HG02943 (cell line): Measurements from ENCODE around the gene CCDC171.
"Not testable (repeated sequence)": the region's sequence is repeated elsewhere in the genome, so short reads cannot be mapped to it uniquely, and the experiment has no call there.

Source experiments
- ATAC-seq: cut with Tn5 transposase; IDR thresholded peaks from one replicate; pipeline ENCODE4 v1.9.1; 2021; ENCODE audit warnings: mild to moderate bottlenecking, low read depth, moderate library complexity; ENCODE audit not compliant: unreplicated experiment

The CCDC171 gene

GRCh38 chr9:15552636-15553527 lies at the start of gene CCDC171:
Gene CCDC171 (plus strand): TSS chr9:15553043. CDS start chr9:15564089, 11,046 bp downstream.
- peak; percentile 70 for ATAC-seq

DNA sequence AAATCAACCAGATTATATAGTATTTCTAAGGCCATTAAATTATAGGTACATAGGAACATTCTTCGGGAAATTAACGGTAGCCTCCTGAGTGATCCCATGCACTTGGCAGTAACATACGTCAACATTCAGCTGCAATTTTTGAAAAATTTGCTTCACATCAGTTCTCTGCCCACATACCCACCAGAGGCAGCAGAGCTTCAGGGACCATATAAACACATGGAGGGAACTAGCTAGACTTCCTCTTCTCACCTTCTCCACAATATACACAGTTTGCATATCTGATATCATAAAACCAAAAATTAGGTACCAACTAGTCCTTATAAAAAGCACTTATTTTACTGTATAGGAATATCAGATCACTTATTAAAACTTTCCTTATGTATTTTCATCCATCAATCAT lies 46.9 kb upstream of the CCDC171 start:
- ATAC-seq, result no peak

DNA sequence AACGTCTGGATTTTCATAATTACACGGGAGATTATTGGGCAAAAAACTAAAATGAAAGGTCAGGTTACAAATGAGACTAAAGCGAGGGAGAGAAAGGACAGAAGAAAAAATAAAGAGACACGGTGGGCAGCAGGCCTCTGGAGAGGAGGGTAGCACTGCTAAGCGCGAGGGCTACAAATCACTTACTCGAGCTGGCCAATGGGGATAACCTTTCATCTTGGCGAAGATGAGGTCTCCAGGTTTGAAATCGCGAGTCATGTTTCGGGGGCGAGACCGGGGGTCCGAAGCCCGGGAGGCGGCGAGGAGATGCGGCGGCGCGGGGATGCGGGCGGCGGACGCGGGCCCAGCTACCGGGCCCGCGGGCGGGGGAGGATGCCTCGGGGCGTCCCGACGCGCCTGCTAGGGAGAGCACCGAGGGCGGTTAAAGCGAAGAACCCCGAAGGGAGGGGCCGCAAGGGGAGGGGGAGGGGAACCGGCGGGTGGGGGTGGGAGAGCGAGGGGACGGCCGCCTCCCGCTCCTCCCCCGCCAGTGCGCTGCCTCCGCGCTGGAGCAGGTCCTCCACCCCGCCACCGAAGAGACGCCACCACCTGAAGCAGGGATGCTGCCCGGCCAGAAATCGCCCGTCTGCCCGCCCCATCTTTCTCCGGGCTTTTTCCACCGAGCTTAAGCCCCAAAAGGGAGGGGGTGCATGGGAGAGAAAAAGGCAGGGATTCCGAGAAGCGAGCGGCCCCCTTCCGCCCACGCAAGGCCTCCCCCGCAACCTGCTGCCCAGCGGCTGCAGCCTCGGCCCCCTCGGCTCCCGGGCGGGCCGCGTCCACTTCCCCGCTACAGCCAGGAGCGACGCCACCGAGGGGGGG lies 42.7 kb upstream of the CCDC171 start:
- peak; percentile 33 for ATAC-seq

- peak; percentile 78 for ATAC-seq
These were observed 41.9 kb upstream of the CCDC171 start, which contains the start of gene PSIP1 for GRCh38 chr9:15510789-15511575. Gene PSIP1 (minus strand): TSS chr9:15510970. CDS start chr9:15510188, 782 bp downstream.

GRCh38 chr9:15512204-15512603 lies 40.6 kb upstream of the CCDC171 start:
- ATAC-seq, result no peak

GRCh38 chr9:15512889-15513288 lies 40.0 kb upstream of the CCDC171 start:
- no peak for ATAC-seq

GRCh38 chr9:15513335-15513734 lies 39.5 kb upstream of the CCDC171 start:
- no peak for ATAC-seq

GRCh38 chr9:15519831-15520230 lies 33.0 kb upstream of the CCDC171 start:
- no peak for ATAC-seq

- ATAC-seq, result no peak
These were observed 31.6 kb upstream of the CCDC171 start for GRCh38 chr9:15521254-15521653.

DNA sequence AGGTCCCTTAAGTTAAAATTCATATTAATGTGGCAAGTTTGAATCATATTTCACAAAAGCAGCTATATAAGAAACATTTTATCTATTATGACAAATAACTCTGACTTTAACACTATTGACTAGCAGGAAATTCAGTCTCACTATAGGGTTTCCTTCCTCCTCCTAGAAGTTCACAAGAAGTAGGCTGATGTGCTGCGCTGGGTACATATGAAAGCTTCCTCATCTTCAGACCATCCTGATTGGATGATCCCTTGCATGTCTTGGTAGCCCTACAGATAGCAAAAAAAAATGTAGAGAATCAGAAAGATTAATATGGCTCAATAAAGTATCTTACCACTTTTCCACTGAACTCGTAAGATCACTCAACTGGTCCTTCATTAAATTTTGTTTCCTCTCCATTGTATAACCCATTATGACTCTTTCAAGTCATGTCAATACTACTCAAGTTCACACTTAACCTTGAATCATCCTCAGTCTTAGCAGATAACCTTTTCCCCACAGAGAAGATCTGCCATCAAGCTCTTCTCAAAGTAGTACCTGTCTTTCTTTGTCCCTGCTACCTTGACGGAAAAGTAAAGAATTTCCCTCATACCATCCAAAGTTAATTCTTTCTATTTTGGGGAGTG lies 30.6 kb upstream of the CCDC171 start:
- no peak for ATAC-seq

DNA sequence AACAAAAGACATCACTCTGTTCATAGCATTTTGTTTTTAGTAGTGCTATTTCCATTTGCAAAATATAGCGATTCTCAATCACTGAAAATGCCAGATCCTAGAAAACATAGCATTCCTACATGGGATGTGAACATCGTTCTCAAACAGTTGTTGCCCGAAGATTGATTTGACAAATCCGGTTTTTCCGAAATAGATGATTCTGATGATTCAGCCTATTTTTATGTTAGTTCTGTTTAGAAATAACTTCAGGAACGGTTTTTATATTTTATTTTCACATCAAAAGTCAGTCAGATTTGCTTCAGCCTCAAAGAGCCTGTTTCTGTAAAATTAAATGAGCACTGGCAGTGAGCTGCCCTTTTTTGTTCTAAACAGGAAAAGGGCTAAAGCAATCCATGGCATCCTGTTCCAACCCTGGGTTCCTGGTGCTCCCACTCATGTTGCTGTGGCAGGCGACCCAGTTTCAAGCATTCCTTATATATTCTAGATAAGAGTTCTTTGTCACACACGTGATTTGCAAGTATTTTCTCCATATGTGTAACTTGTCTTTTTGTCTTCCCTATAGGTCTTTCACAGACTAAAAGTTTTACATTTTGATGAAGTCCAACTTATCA lies 27.9 kb upstream of the CCDC171 start:
- ATAC-seq, result no peak

DNA sequence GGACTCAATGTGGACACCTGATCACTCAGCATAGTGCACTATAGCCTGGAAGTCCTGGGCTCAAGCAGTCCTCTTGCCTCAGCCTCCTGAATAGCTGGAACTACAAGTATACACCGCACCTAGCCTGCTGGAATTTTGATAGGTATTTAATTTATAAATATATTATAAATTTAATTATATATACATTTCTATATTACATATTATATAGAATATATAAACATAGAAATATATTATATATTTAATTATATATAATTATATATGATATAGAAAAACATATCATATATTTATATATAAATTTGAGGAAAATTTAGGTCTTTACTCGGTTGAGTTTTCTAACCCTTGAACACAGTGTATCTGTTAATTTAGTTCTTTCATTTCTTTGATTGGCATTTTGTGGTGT lies 26.9 kb upstream of the CCDC171 start:
- ATAC-seq, result no peak

GRCh38 chr9:15527035-15527434 lies 25.8 kb upstream of the CCDC171 start:
- not testable (repeated sequence) for ATAC-seq

GRCh38 chr9:15529566-15530324 lies 23.1 kb upstream of the CCDC171 start:
- peak; percentile 89 for ATAC-seq

GRCh38 chr9:15531380-15531779 lies 21.5 kb upstream of the CCDC171 start:
- ATAC-seq, result no peak

DNA sequence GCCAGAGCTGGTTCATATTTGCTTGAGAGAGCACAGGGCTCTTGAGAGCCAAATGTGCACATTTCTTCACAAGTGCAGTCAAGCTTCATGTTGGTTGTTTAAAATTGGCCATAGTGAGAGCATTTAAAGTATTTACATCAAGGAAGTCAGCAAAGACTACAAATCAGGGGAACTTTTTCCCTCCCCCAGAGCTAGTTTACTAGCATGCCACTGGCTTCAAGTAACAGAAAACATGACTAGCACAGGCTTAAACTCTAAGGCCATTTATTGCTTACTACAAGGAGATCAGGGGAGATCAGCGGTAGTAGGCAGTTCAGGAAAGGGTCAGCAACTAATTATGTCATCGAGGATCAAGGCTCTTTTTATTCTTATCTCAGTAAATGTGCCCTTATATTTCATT lies 11.0 kb upstream of the CCDC171 start:
- ATAC-seq, result no peak

GRCh38 chr9:15542624-15543023 lies 10.2 kb upstream of the CCDC171 start:
- no peak for ATAC-seq

- ATAC-seq, result no peak
These were observed 9.6 kb upstream of the CCDC171 start for GRCh38 chr9:15543047-15543813.
